ENCODE measurements around the gene PIP5K1B. TPM values are rescaled to one million over a fixed set of nuclear protein-coding genes. Genes with fewer than 3 reads are reported as not detected.

The PIP5K1B gene
- total and polyA plus RNA-seq, 2 donors (not counting 3 experiments of a cell fraction or from before 2014, with no cell fraction given) = 0.27 TPM; not detected in 1

- Histone ChIP-seq H3K36me3 (ENCODE audit: control insufficient read depth in 2 of 2, extremely low read depth in 1 of 2, insufficient read depth in 2 of 2, low read length in 2 of 2) (no peaks in the 10 kb centered on the region), H3K9me3 (replicated peaks; ENCODE audit: control insufficient read depth, insufficient read depth, low read length) (no peaks in the 10 kb centered on the region), H3K9me1 (replicated peaks; ENCODE audit: control insufficient read depth, extremely low read depth, insufficient read depth, low read length) (no peaks in the 10 kb centered on the region), H3K79me2 (ENCODE audit: control insufficient read depth, insufficient read depth, low read length) (no peaks in the 10 kb centered on the region), H3K9ac (replicated peaks; ENCODE audit: extremely low read depth, insufficient read depth, low read length) (no peak overlapping the region), H3K27ac (ENCODE audit: insufficient read depth, low read depth, low read length) (no peak overlapping the region), H4K20me1 (replicated peaks; ENCODE audit: control insufficient read depth, extremely low read depth, insufficient read depth, low read length) (no peaks in the 10 kb centered on the region), H3K4me1 (ENCODE audit: control insufficient read depth, extremely low read depth, insufficient read depth, low read length) (no peaks in the 10 kb centered on the region), H3K27me3 (ENCODE audit: control insufficient read depth in 2 of 2, insufficient read depth in 2 of 2, low read length in 2 of 2) (peaks cover 2 to 3% of the 10 kb centered on the region in 2 experiments), H3K4me3 (replicated peaks in 1 of 3; ENCODE audit: insufficient read depth in 1 of 3, low read depth in 1 of 3, low read length in 3 of 3) (no peak overlapping the region), H2AFZ (ENCODE audit: low read depth, low read length) (no peak overlapping the region), H3K4me2 (ENCODE audit: insufficient read depth, low read length) (no peak overlapping the region)
- FAIRE-seq (no peak), DNase-seq (ENCODE audit: low read depth, low spot score) (no peak)
- ChIA-PET CTCF (interaction anchor here (0.9 kb wide), 1 partner anchor 11 kb away, joined by 3 read pairs; no protein-coding TSS in a partner anchor), POLR2A (no interaction called here)
- TF ChIP-seq CTCF (IDR thresholded peaks at IDR 0.05; ENCODE audit: extremely low read depth in 1 of 2, insufficient read depth in 1 of 2, low read depth in 1 of 2, low read length in 2 of 2) = no peak
- no peak for TF ChIP-seq POLR2AphosphoS5 (IDR thresholded peaks at IDR 0.05; ENCODE audit: insufficient read depth, low read depth, low read length)
- no peak for TF ChIP-seq GATA2 (IDR thresholded peaks at IDR 0.05; ENCODE audit: insufficient read depth, insufficient read length, low read depth, low read length)
- no peak for TF ChIP-seq MYC (IDR thresholded peaks at IDR 0.05; ENCODE audit: low read depth, low read length)
- BruUV-seq (replicated peaks) = no TSS peak
- intact Hi-C loops (cut with micrococcal nuclease) = no loop called here
- dilution Hi-C loops (cut with MboI; ENCODE audit: extremely low pct_ligation_motif_present, low sequenced_read_pairs) = no loop called here
Measured at GRCh38 chr9:68746525-68746924, 41.5 kb downstream of the PIP5K1B start.

GRCh38 chr9:68747043-68747533 lies 42.0 kb downstream of the PIP5K1B start:
- no peak overlapping the region for H3K4me2 ChIP-seq (ENCODE audit: insufficient read depth, low read length)
- intact Hi-C loops (cut with micrococcal nuclease) = no loop called here
- H3K9ac ChIP-seq (replicated peaks; ENCODE audit: extremely low read depth, insufficient read depth, low read length) = no peak overlapping the region
- no peak for TF ChIP-seq POLR2AphosphoS5 (IDR thresholded peaks at IDR 0.05; ENCODE audit: insufficient read depth, low read depth, low read length)
- no peak for TF ChIP-seq POLR2A (IDR thresholded peaks at IDR 0.05; ENCODE audit: low read depth, low read length)
- TF ChIP-seq GATA2 (IDR thresholded peaks at IDR 0.05; ENCODE audit: insufficient read depth, insufficient read length, low read depth, low read length) = no peak
- no peak for TF ChIP-seq EZH2 (IDR thresholded peaks at IDR 0.05; ENCODE audit: borderline replicate concordance, low read depth, low read length, severe bottlenecking)
- no peak for TF ChIP-seq JUN (IDR thresholded peaks at IDR 0.05; ENCODE audit: borderline replicate concordance, insufficient read depth, insufficient read length, low read depth)
- no TSS peak for BruUV-seq (replicated peaks)
- peaks cover 2 to 3% of the 10 kb centered on the region in 2 experiments for H3K27me3 ChIP-seq (ENCODE audit: control insufficient read depth in 2 of 2, insufficient read depth in 2 of 2, low read length in 2 of 2)
- no peaks in the 10 kb centered on the region for H3K9me1 ChIP-seq (replicated peaks; ENCODE audit: control insufficient read depth, extremely low read depth, insufficient read depth, low read length)
- no peaks in the 10 kb centered on the region for H3K9me3 ChIP-seq (replicated peaks; ENCODE audit: control insufficient read depth, insufficient read depth, low read length)
- dilution Hi-C loops (cut with MboI; ENCODE audit: extremely low pct_ligation_motif_present, low sequenced_read_pairs) = no loop called here
- H3K79me2 ChIP-seq (ENCODE audit: control insufficient read depth, insufficient read depth, low read length) = no peaks in the 10 kb centered on the region
- no peaks in the 10 kb centered on the region for H4K20me1 ChIP-seq (replicated peaks; ENCODE audit: control insufficient read depth, extremely low read depth, insufficient read depth, low read length)
- H3K4me1 ChIP-seq (ENCODE audit: control insufficient read depth, extremely low read depth, insufficient read depth, low read length) = no peaks in the 10 kb centered on the region
- no peak overlapping the region for H3K4me3 ChIP-seq (replicated peaks in 1 of 3; ENCODE audit: insufficient read depth in 1 of 3, low read depth in 1 of 3, low read length in 3 of 3)
- ChIA-PET POLR2A (no interaction called here), CTCF (no interaction called here)
- no peak for DNase-seq (ENCODE audit: low read depth, low spot score)
- H3K27ac ChIP-seq (ENCODE audit: insufficient read depth, low read depth, low read length) = no peak overlapping the region
- no peak for FAIRE-seq
- no peak overlapping the region for H2AFZ ChIP-seq (ENCODE audit: low read depth, low read length)
- no peaks in the 10 kb centered on the region for H3K36me3 ChIP-seq (ENCODE audit: control insufficient read depth in 2 of 2, extremely low read depth in 1 of 2, insufficient read depth in 2 of 2, low read length in 2 of 2)
